NOMO-1 treated with DMSO at 0.1 percent for 48 hours (cell line): ENCODE results near the gene S100A3.

Experiments
- DNase-seq: peaks from one replicate; lab custom pipeline; 2025; ENCODE audit not compliant: unreplicated experiment; lab: John Stamatoyannopoulos, UW

S100A3 gene

GRCh38 chr1:153513666-153514065, 35.4 kb downstream of the S100A3 start:
- no peak for DNase-seq

GRCh38 chr1:153513023-153513422, 36.0 kb downstream of the S100A3 start:
- no peak for DNase-seq

- peak; percentile 74 for DNase-seq
Measured at GRCh38 chr1:153510984-153511410, 38.1 kb downstream of the S100A3 start.

- DNase-seq, result peak; percentile 61
Measured at GRCh38 chr1:153509729-153510354, 39.2 kb downstream of the S100A3 start.

GRCh38 chr1:153509036-153509435, 40.0 kb downstream of the S100A3 start:
- no peak for DNase-seq

- no peak for DNase-seq
Measured at GRCh38 chr1:153507926-153508583, 41.0 kb downstream of the S100A3 start.

GRCh38 chr1:153506831-153507413, 42.1 kb downstream of the S100A3 start:
- no peak for DNase-seq

GRCh38 chr1:153506386-153506785, 42.7 kb downstream of the S100A3 start:
- no peak for DNase-seq

GRCh38 chr1:153505576-153505975, 43.5 kb downstream of the S100A3 start:
- DNase-seq, result no peak

GRCh38 chr1:153503766-153504165, 45.3 kb downstream of the S100A3 start:
- DNase-seq, result no peak

GRCh38 chr1:153498746-153499145, 50.3 kb downstream of the S100A3 start:
- DNase-seq, result no peak
